ENCODE data around the gene GATB.

DNA sequence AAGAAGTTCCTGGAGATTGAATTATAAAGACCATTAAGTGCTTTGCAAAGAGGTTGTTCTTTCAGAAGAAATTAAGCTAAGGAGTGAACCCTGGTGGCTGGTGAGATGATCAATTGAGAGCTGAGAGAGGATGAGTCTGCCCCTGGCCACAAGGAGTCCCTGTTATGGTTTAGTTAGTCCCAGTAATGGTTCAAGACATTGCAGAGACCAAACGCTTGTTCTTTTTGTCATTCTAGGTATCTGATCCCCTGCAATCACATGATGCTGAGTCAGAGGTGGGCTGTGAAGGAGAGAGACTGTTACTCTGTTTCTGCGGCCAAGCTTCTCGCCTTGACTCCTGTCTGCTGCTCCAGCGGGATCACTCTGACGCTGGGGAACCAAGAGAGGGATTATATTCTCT, 114.5 kb downstream of the GATB start:
- no peak for TF ChIP-seq EZH2 (IDR thresholded peaks at IDR 0.05; ENCODE audit: borderline replicate concordance, low read depth, low read length, severe bottlenecking)
- TF ChIP-seq, protein P1, sequence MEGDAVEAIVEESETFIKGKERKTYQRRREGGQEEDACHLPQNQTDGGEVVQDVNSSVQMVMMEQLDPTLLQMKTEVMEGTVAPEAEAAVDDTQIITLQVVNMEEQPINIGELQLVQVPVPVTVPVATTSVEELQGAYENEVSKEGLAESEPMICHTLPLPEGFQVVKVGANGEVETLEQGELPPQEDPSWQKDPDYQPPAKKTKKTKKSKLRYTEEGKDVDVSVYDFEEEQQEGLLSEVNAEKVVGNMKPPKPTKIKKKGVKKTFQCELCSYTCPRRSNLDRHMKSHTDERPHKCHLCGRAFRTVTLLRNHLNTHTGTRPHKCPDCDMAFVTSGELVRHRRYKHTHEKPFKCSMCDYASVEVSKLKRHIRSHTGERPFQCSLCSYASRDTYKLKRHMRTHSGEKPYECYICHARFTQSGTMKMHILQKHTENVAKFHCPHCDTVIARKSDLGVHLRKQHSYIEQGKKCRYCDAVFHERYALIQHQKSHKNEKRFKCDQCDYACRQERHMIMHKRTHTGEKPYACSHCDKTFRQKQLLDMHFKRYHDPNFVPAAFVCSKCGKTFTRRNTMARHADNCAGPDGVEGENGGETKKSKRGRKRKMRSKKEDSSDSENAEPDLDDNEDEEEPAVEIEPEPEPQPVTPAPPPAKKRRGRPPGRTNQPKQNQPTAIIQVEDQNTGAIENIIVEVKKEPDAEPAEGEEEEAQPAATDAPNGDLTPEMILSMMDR (IDR thresholded peaks at IDR 0.05; ENCODE audit: extremely low read depth in 1 of 2, insufficient read depth in 1 of 2, low read depth in 1 of 2, low read length in 2 of 2): no peak
- no peak for TF ChIP-seq POLR2A (IDR thresholded peaks at IDR 0.05; ENCODE audit: low read depth, low read length)
- no peak for TF ChIP-seq FOS (IDR thresholded peaks at IDR 0.05; ENCODE audit: borderline replicate concordance, insufficient read depth, low read length)
- TF ChIP-seq, protein P2, sequence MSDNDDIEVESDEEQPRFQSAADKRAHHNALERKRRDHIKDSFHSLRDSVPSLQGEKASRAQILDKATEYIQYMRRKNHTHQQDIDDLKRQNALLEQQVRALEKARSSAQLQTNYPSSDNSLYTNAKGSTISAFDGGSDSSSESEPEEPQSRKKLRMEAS (IDR thresholded peaks at IDR 0.05; ENCODE audit: insufficient read depth, insufficient read length): no peak
- no peak for TF ChIP-seq POLR2AphosphoS5 (IDR thresholded peaks at IDR 0.05; ENCODE audit: insufficient read depth, low read depth, low read length)
- no peak for TF ChIP-seq MYC (IDR thresholded peaks at IDR 0.05; ENCODE audit: low read depth, low read length)
- no peak for TF ChIP-seq GATA2 (IDR thresholded peaks at IDR 0.05; ENCODE audit: insufficient read depth, insufficient read length, low read depth, low read length)
- no peak for TF ChIP-seq JUN (IDR thresholded peaks at IDR 0.05; ENCODE audit: borderline replicate concordance, insufficient read depth, insufficient read length, low read depth)
